HG03135 (cell line): Measurements from ENCODE around the gene EXOC3L2.

Experiments
- ATAC-seq: cut with Tn5 transposase; IDR thresholded peaks from one replicate; pipeline ENCODE4 v1.9.1; 2021; ENCODE audit warnings: mild to moderate bottlenecking, moderate library complexity; ENCODE audit not compliant: unreplicated experiment

The EXOC3L2 gene

GRCh38 chr19:45182758-45183157, 62.4 kb downstream of the EXOC3L2 start:
- ATAC-seq: no peak

- ATAC-seq: no peak
Measured at GRCh38 chr19:45180936-45181335, 64.3 kb downstream of the EXOC3L2 start.

GRCh38 chr19:45179892-45180370, 65.3 kb downstream of the EXOC3L2 start:
- no peak for ATAC-seq

GRCh38 chr19:45179072-45179891, 65.9 kb downstream of the EXOC3L2 start:
- no peak for ATAC-seq

GRCh38 chr19:45178262-45179071, 66.7 kb downstream of the EXOC3L2 start, which contains the start of gene BLOC1S3:
BLOC1S3 (plus strand) TSS chr19:45178784; CDS start chr19:45179297, 513 bp downstream.
- peak; percentile 82 for ATAC-seq

DNA sequence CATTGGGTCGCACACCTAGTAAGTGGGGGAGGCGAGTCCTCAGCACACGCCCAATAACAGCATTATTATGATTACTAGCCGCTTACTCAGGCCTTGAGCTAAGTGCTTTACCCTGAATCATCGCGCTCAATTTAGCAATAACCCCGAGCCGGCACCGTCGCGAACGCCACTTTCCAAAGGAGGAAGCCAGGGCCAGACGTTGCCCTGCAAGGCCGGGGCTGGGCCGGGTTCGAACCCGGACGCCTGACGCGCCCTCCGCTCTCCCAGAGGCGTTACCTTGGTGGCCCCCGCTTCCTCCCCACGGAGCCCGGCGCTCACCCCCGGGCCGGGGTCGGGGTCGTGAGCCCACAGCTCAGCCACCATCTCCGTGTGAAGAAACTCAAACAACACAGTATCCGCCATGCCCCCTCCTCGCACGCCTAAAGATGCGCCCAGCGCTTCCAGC, 67.4 kb downstream of the EXOC3L2 start, which contains the start of gene TRAPPC6A:
Gene TRAPPC6A (minus strand): TSS at position 421 of the 445 bp plus-strand sequence. CDS start 19 bp downstream, at position 402.
- ATAC-seq: peak; percentile 5

DNA sequence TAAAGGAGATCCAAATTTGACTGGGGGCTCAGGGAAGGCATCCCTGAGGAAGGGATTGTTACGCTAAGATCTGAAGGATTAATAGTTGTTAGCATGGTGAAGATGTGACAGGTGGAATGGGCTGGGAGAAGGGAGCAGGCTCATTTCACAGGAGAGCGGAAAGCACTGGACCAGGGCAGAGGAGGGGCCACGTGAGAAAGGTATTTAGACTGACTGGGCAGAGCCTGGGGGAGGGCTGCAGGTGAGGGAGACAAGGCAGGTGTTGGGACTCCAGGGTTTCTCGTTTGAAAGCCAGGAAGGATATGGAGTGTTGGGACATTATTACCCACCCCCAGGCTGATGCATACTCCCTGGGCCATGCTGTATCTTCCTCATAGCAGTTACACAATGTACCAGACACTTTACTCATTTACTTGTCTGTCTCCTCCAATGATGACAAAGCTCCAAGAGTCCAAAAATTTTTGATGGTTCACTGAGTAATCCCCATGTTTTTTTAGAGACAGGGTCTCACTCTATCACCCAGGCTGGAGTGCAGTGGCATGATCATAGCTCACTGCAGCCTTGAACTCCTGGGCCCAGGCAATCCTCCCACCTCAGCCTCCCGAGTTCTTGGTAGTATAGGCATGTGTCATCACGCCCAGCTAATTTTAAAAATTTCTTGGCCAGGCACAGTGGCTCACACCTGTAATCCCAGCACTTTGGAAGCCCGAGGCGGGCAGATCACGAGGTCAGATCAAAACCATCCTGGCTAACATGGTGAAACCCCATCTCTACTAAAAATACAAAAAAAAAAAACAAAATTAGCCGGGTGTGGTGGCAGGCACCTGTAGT, 69.5 kb downstream of the EXOC3L2 start:
- no peak for ATAC-seq

DNA sequence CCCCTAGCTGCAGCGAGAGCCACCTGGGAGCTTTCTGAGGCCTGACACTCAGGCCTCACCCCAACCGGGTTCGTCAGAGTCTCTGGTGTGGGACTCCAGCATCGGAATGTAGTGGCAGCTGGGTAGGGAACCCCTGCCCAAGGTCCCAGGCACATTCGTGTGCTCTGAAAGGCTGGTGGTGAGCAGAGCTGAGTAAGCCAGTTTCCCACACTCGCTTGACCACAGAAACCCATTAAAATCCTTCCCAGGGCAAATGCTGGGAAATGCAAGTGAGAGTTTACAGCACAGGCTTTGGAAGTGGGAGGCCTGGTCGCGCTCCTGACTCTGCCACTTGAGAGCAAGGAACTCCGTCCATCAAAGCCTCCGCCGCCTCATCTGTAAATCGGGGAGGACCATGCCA, 71.4 kb downstream of the EXOC3L2 start:
- no peak for ATAC-seq

DNA sequence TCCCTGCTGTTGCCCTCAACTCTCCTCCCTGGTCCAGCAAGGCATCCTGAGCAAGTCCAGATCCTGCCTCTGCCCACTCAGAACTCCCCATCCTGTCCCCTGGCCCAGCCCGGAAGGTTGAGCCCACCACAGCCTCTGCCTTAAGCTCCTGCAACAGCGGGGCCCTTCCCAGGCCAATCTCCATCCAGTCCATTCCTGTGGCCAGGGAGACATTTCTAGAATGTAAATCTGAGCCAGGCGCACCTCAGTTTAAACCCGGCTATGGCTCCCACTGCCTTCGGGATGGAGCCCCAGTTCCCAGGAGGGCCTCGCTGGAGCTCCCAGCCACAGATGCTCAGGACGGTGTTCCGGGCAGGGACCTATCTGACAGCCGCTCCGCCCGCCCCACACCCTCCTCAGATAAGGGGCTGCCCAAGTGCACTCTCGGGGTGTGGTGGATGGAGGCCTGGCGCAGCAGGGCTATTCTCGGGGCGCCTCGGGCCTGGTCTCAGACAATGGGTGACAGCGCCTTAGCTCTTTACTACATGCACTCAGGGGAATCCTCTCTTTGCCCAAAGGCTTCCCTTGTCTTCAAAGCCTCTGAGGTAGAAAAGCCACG, 72.5 kb downstream of the EXOC3L2 start:
- ATAC-seq: no peak

- ATAC-seq: no peak
Measured at GRCh38 chr19:45172173-45172572, 73.0 kb downstream of the EXOC3L2 start.

DNA sequence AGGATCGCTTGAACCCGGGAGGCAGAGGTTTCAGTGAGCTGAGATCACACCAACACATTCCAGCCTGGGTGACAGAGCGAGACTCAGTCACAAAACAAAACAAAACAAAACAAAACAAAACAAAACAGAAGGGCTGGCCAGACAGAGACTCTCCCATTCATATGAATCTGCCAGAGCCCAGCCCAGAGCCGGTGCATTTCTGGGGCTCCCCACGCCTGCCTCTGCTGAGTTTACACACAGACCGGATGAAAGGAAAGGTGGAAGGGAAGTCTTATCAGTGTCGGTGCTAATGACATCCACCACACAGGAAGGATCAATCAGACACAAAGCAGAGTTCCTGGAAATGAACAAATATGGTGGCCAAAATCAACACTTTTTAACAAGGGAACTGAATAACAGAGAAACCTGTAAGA, 74.0 kb downstream of the EXOC3L2 start:
- no peak for ATAC-seq

DNA sequence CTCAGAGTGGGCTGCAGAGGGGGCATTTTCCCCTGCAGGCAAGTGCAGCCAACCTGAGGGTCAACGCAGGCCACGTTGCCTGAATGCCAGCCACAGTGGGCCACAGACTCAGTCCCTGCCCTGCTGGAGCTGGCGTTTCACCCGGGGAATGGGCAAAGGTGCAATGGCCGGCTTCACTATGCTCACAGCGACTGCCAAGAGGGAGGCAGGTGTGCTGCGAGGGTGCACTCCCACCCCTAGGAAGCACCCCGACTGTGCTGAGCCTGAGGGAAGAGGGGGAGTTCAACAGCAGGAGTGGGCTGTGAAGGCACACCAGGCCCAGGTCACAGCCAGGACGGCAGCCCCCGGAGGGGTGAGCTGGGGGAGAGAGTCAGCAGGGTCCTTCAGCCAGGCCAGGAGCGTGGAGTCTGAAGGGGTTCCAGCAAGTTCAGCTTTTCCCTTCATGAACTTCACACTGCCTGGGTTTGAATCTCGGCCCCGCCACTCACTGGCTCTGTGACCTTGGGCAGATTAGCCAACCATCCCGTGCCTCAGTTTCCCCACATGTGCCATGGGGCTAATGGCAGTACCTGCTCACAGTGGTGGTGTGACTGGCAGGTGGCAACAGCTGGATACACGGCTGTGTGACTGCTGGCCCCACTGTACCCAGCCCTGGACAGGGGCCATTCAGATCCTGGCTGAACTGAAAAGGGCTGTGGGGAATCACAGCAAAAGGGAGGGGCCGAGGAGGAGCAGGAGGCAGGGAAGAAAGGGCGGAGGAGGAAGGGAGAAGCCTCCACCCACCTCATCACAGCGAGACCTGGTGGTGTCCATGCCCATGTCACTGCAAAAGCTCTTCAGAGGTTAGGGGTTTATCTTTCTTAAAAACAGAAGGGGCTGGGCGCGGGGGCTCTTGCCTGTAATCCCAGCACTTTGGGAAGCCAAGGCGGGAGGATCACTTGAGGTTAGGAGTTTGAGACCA, 74.8 kb downstream of the EXOC3L2 start:
- no peak for ATAC-seq

- no peak for ATAC-seq
Measured at GRCh38 chr19:45169602-45170001, 75.6 kb downstream of the EXOC3L2 start.

DNA sequence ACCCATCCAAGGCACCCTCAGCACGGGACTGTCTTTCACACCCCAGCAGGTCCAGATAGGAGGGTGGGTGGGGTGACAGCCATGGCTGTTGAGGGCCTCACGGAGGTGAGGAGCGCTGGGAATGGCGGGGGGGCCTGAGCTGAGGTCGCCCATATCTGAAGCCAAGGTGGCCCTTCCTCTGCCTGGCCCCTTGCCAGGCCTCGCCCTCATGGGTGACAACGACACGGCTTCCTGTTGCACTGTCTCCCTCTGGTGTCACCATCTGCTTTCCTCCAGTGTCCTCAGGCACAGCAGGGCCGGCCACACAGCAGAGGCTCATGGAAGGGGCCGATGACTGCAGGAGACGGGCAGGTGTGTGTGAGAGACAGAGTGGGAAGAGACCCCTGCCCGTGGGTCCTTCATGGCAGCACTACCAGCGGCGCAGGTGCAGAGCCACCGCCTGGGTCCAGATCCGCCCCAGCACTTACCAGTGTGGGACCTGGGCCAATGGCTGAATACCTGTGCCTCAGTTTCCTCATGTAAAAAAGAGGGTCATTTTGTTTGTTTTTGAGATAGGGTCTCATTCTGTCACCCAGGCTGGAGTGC, 76.3 kb downstream of the EXOC3L2 start:
- no peak for ATAC-seq

DNA sequence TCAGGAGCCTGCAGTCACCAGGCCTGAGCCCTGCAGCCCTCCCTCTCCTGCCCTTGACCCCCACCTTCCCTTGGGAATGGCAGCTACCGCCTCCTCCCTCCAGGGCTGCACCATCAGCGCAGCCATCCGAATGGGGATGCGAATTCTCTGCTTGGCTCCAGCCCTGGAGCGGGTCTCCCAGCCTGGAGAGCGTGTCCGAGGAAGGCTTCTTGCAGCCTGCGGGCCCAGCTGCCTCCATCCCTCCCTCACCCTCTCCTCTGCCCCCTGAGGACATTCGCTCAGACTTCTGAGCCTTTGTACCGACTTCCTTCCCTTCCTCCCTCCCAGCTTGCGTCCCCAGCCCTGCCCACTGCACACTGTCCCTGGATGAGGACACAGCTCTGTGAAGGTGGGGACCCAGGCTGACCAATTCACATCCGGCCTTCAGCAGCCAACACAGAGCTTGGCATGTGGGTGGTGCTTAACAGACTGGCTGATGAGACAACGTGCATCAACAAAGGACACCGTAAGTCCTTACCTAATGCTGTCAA, 78.4 kb downstream of the EXOC3L2 start:
- ATAC-seq: no peak

DNA sequence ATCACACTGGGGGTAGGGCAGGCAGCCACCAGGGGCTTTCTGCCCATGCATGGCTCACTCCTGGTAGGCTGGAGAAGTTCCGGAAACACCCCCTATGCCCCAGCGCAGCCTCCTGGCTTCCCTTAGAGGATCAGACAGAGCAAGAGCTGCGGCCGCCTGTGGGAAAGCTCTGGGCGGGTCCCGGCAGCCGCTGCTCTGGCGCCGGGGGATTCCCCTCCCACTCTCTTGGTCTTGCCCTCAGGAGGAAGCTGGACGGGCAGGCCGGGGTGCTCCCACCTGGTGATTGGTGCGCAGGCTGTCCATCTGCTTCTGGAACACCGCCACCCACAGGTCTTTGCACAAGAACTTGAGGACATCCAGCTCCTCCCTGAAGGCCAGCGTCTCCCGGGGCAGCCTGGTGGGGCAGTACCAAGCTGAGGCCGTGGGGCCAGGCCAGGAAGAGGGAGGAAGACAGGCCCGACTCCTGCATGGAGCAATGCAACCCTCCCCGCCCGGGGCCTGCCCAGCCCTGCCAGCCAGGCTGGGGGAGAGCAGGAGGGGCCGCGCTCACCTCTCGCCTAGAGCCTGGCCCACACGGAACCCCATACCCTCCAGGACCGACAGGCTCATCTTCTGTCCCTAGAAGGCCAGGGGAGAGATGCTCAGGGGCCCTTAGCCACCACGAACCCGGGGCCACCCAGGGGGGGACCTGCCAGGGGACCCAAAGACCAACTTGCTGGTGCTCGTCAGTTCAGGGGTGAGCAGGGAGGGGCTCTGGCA, 80.5 kb downstream of the EXOC3L2 start:
- no peak for ATAC-seq

DNA sequence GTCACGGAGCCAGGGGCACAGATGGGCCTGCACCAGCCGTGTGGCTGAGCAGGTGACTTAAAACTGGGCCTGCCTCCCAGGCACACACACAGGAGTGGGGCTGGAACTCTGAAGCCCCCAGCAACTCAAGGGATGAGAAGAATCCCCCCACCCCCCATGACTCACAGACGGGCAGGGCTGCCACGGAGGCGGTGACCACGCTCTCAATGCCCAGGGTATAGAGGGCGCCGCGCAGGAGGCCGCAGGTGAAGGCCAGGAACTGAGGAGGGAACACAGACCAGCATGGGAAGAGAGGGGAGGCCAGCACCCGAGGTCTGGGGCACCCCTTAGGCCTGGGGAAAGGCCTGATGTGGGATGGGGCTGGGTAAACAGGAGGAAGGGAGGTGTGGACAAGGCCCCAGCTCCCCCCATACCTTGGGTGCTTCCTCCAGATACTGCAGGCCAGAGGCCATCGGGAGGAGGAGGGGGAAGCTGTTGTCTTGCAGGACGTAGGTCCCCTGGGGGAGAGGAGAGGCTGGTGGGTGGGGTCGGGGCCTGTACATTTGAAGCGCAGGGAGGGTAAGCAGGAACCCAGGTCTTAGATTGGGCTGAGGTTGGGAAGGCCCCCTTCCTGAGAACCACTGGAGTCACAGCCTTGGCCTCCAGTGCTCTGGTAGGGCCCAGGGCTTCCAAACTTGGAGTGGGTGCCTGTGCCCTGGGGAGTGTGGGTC, 81.3 kb downstream of the EXOC3L2 start:
- ATAC-seq: no peak
